Activated CD4-positive, alpha-beta T cell treated with anti-CD3 and anti-CD28 coated beads for 36 hours (primary cell): ENCODE results near the gene ZKSCAN5. TPM values are rescaled to one million over a fixed set of nuclear protein-coding genes. Genes with fewer than 3 reads are reported as not detected.
"Not testable (repeated sequence)": the region's sequence is repeated elsewhere in the genome, so short reads cannot be mapped to it uniquely, and the experiment has no call there.

Source experiments
- ATAC-seq: fragments of 200-7000 bp; cut with Tn5 transposase; one replicate; pipeline ENCODE4 v1.10.0; 2021; ENCODE audit warnings: mild to moderate bottlenecking, moderate library complexity
- CTCF ChIA-PET: fragments of 350-600 bp; sonication (Branson Sonifier 250); formaldehyde crosslinking; loops from one replicate; lab custom pipeline; 2021; ENCODE audit warnings: antibody characterized with exemption; lab: Charles Lee
- POLR2A ChIA-PET: fragments of 350-600 bp; sonication (Branson Sonifier 250); formaldehyde crosslinking; loops from one replicate; lab custom pipeline; 2021; ENCODE audit warnings: antibody characterized with exemption, inconsistent platforms; lab: Charles Lee
- DNase-seq: peaks from one replicate; pipeline ENCODE4 v3.0.0-alpha.2; 2020
- H3K27ac Mint-ChIP-seq: one replicate; pipeline ENCODE4 v1.8.0; 2021; ENCODE audit warnings: mixed read lengths
- H3K27me3 Mint-ChIP-seq: one replicate; pipeline ENCODE4 v1.8.0; 2021; ENCODE audit warnings: mixed read lengths
- H3K36me3 Mint-ChIP-seq: one replicate; pipeline ENCODE4 v1.8.0; 2021; ENCODE audit warnings: low read depth, mixed read lengths
- H3K4me1 Mint-ChIP-seq: one replicate; pipeline ENCODE4 v1.8.0; 2021; ENCODE audit warnings: mixed read lengths
- H3K4me3 Mint-ChIP-seq: one replicate; pipeline ENCODE4 v1.8.0; 2021; ENCODE audit warnings: mild to moderate bottlenecking, moderate library complexity, mixed read lengths
- H3K9me3 Mint-ChIP-seq: one replicate; pipeline ENCODE4 v1.8.0; 2021; ENCODE audit warnings: low read depth, mixed read lengths
- intact Hi-C, 2 experiments: fragments of 100-400 bp; cut with DNase I in 1 of 2; cut with micrococcal nuclease in 1 of 2; formaldehyde crosslinking; loops; one replicate each; pipeline versions ENCODE4 v1.14.2 to v1.15.1; 2022 to 2024; cut with DNase I, micrococcal nuclease
- total RNA-seq, 2 experiments: library from RNA; stranded (reverse); gene quantifications; one replicate each; pipeline ENCODE4 v1.2.3, GENCODE V29; 2021

The ZKSCAN5 gene
- total RNA-seq, 2 experiments from 2014 or later: 10.1 to 12.1 TPM

GRCh38 chr7:99580778-99581332, 76.4 kb downstream of the ZKSCAN5 start:
- H3K9me3 Mint-ChIP-seq: not testable (repeated sequence)
- CTCF ChIA-PET: interaction anchor here (0.6 to 1.4 kb wide), 5 partner anchors 17 to 1252 kb away, joined by 3 to 4 read pairs (median 3); partner anchors contain the start of gene TMEM225B

More at GRCh38 chr7:99580778-99581332, 76.4 kb downstream of the ZKSCAN5 start:
- DNase-seq, ATAC-seq, H3K36me3 Mint-ChIP-seq, H3K27me3 Mint-ChIP-seq: not testable (repeated sequence)
- POLR2A ChIA-PET: interaction anchor here (1.1 kb wide), 1 partner anchor 109 kb away, joined by 6 read pairs; no protein-coding TSS in a partner anchor
- Mint-ChIP-seq H3K27ac (peak overlapping the region; percentile 73), H3K4me3 (peak overlapping the region; percentile 70), H3K4me1 (peaks cover 19% of the 10 kb centered on the region)
- intact Hi-C loops: loop anchor here (1.0 to 2.0 kb wide), 2 partner anchors 36 to 109 kb away; partner anchors contain the start of genes ZSCAN25 (in 2 of the 2) and ZNF789 (in 1 of the 2)

Other genes with a start within 250 kb of the ZKSCAN5 start
- gene MYH16, start 231.8 kb upstream of the ZKSCAN5 start, total RNA-seq: not detected
- 10 to 100 TPM; 52.3 to 65.6 TPM for gene ARPC1A, start 178.8 kb upstream of the ZKSCAN5 start, total RNA-seq
- gene ARPC1B, start 129.9 kb upstream of the ZKSCAN5 start, total RNA-seq: 100 to 1,000 TPM; 318 to 326 TPM
- 100 to 1,000 TPM; 171 TPM for gene PDAP1, start 96.1 kb upstream of the ZKSCAN5 start, total RNA-seq
- gene BUD31, start 95.7 kb upstream of the ZKSCAN5 start, total RNA-seq: 100 to 1,000 TPM; 140 to 190 TPM
- gene PTCD1, start 65.9 kb upstream of the ZKSCAN5 start, total RNA-seq: 1 to 10 TPM; 4.7 to 7.7 TPM
- 10 to 100 TPM; 56.1 to 57.9 TPM for gene CPSF4, start 65.7 kb upstream of the ZKSCAN5 start, total RNA-seq
- 100 to 1,000 TPM; 342 to 386 TPM for gene ATP5MF, start 38.5 kb upstream of the ZKSCAN5 start, total RNA-seq
- 10 to 100 TPM; 18.2 to 18.9 TPM for gene ZNF789, start 31.8 kb upstream of the ZKSCAN5 start, total RNA-seq
- gene ZNF394, start 4.4 kb upstream of the ZKSCAN5 start, total RNA-seq: 10 to 100 TPM; 24.8 to 26.3 TPM
- 1 to 10 TPM; 4.9 to 5.5 TPM for gene FAM200A, start 47.5 kb downstream of the ZKSCAN5 start, total RNA-seq
- gene ZNF655, start 54.0 kb downstream of the ZKSCAN5 start, total RNA-seq: 10 to 100 TPM; 51.1 to 52.0 TPM
- under 1 TPM; 0.57 to 0.58 TPM for gene TMEM225B, start 93.6 kb downstream of the ZKSCAN5 start, total RNA-seq
- 10 to 100 TPM; 20.5 to 25.2 TPM for gene ZSCAN25, start 112.3 kb downstream of the ZKSCAN5 start, total RNA-seq
- gene CYP3A5, start 175.3 kb downstream of the ZKSCAN5 start, total RNA-seq: not detected
- gene CYP3A7, start 230.5 kb downstream of the ZKSCAN5 start, total RNA-seq: not detected